SU-DHL-6 (cell line): ENCODE results near the gene PTPRK.

Experiments used
- H2AFZ ChIP-seq: fragments of 200-600 bp; sonication (generic); 2 replicates; pipeline ENCODE4 v1.6.1; 2014; ENCODE audit warnings: low read depth, mild to moderate bottlenecking, moderate library complexity, mixed read lengths, antibody characterized with exemption, low read length; ENCODE audit not compliant: severe bottlenecking
- H3F3A ChIP-seq: fragments of 200-600 bp; shearing (Covaris generic); 2 replicates; pipeline ENCODE4 v1.6.0; 2016; ENCODE audit warnings: antibody characterized with exemption, mild to moderate bottlenecking; ENCODE audit not compliant: insufficient read depth
- H3K27ac ChIP-seq: fragments of 200-600 bp; sonication (generic); 2 replicates; pipeline ENCODE4 v1.5.1; 2016; ENCODE audit warnings: low read depth, mild to moderate bottlenecking, low read length, moderate library complexity, mixed read lengths
- H3K27me3 ChIP-seq: fragments of 200-600 bp; sonication (generic), shearing (Covaris generic); 2 replicates; pipeline ENCODE4 v1.6.0; 2014; ENCODE audit warnings: mild to moderate bottlenecking, low read length
- H3K36me3 ChIP-seq: fragments of 200-600 bp; sonication (generic); 2 replicates; pipeline ENCODE4 v1.6.1; 2014; ENCODE audit warnings: mild to moderate bottlenecking, low read length, mixed read lengths
- H3K4me2 ChIP-seq: fragments of 300-600, 200-600 bp; shearing (Covaris generic), sonication (generic); 2 replicates; pipeline ENCODE4 v1.6.0; 2014; ENCODE audit warnings: low read length, low read depth, mild to moderate bottlenecking; ENCODE audit not compliant: poor library complexity, severe bottlenecking
- H3K4me3 ChIP-seq: fragments of 200-600 bp; sonication (generic); 2 replicates; pipeline ENCODE4 v1.5.1; 2014; ENCODE audit warnings: antibody characterized with exemption, low read length, mild to moderate bottlenecking, mixed read lengths; ENCODE audit not compliant: insufficient read depth, poor library complexity, severe bottlenecking
- H3K79me2 ChIP-seq: fragments of 200-600 bp; sonication (generic); 2 replicates; pipeline ENCODE4 v1.6.1; 2014; ENCODE audit warnings: mild to moderate bottlenecking, low read length, moderate library complexity; ENCODE audit not compliant: insufficient read depth
- H3K9ac ChIP-seq: fragments of 200-600 bp; sonication (generic); 2 replicates; pipeline ENCODE4 v1.7.0; 2014; ENCODE audit warnings: mild to moderate bottlenecking, low read length
- H3K9me2 ChIP-seq: fragments of 200-600 bp; sonication (generic); replicated peaks from 2 replicates; pipeline ENCODE4 v1.6.1; 2014; ENCODE audit warnings: low read length; ENCODE audit not compliant: insufficient read depth
- H3K9me3 ChIP-seq: fragments of 200-600 bp; sonication (generic); 2 replicates; pipeline ENCODE4 v1.6.1; 2014; ENCODE audit warnings: low read length, mixed read lengths; ENCODE audit not compliant: insufficient read depth
- H4K20me1 ChIP-seq: fragments of 200-600 bp; sonication (generic); 2 replicates; pipeline ENCODE4 v1.6.1; 2014; ENCODE audit warnings: low read depth, mild to moderate bottlenecking, antibody characterized with exemption, low read length, moderate library complexity, mixed read lengths
- EZH2phosphoT487 ChIP-seq: fragments of 200-600 bp; sonication (generic), shearing (Covaris generic); conservative IDR thresholded peaks from 2 replicates; pipeline ENCODE4 v1.6.1; 2018; ENCODE audit warnings: mild to moderate bottlenecking, antibody characterized with exemption, low read length, moderate library complexity, mixed read lengths
- TF ChIP-seq, protein P1 (sequence below): fragments of 200-600 bp; sonication (generic); IDR thresholded peaks from one replicate; pipeline ENCODE4 v1.5.1; 2017; ENCODE audit warnings: antibody characterized with exemption, mild to moderate bottlenecking, low read length, moderate library complexity; ENCODE audit not compliant: insufficient read depth, poor library complexity, severe bottlenecking

The PTPRK gene

GRCh38 chr6:128319946-128320345, 200.5 kb downstream of the PTPRK start:
- no peaks in the 10 kb centered on the region for H3K9me2 ChIP-seq
- H3K27ac ChIP-seq, result no peak overlapping the region
- no peak overlapping the region for H3K4me2 ChIP-seq
- H3K9me3 ChIP-seq, result no peaks in the 10 kb centered on the region
- no peaks in the 10 kb centered on the region for H3K36me3 ChIP-seq
- TF ChIP-seq EZH2phosphoT487, result no peak
- TF ChIP-seq, protein P1, sequence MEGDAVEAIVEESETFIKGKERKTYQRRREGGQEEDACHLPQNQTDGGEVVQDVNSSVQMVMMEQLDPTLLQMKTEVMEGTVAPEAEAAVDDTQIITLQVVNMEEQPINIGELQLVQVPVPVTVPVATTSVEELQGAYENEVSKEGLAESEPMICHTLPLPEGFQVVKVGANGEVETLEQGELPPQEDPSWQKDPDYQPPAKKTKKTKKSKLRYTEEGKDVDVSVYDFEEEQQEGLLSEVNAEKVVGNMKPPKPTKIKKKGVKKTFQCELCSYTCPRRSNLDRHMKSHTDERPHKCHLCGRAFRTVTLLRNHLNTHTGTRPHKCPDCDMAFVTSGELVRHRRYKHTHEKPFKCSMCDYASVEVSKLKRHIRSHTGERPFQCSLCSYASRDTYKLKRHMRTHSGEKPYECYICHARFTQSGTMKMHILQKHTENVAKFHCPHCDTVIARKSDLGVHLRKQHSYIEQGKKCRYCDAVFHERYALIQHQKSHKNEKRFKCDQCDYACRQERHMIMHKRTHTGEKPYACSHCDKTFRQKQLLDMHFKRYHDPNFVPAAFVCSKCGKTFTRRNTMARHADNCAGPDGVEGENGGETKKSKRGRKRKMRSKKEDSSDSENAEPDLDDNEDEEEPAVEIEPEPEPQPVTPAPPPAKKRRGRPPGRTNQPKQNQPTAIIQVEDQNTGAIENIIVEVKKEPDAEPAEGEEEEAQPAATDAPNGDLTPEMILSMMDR, result no peak
- H3K9ac ChIP-seq, result no peak overlapping the region
- H2AFZ ChIP-seq, result no peak overlapping the region
- H4K20me1 ChIP-seq, result no peaks in the 10 kb centered on the region
- H3K79me2 ChIP-seq, result no peaks in the 10 kb centered on the region
- no peaks in the 10 kb centered on the region for H3F3A ChIP-seq
- no peak overlapping the region for H3K4me3 ChIP-seq
- no peaks in the 10 kb centered on the region for H3K27me3 ChIP-seq

GRCh38 chr6:128319157-128319556, 201.2 kb downstream of the PTPRK start:
- H3K9me2 ChIP-seq, result no peaks in the 10 kb centered on the region
- H3K27me3 ChIP-seq, result no peaks in the 10 kb centered on the region
- no peaks in the 10 kb centered on the region for H3K9me3 ChIP-seq
- H3F3A ChIP-seq, result no peaks in the 10 kb centered on the region
- H3K4me2 ChIP-seq, result no peak overlapping the region
- H3K36me3 ChIP-seq, result no peaks in the 10 kb centered on the region
- H3K4me3 ChIP-seq, result no peak overlapping the region
- no peak overlapping the region for H3K27ac ChIP-seq
- H2AFZ ChIP-seq, result no peak overlapping the region
- no peak for TF ChIP-seq EZH2phosphoT487
- TF ChIP-seq, protein P1, result no peak
- H4K20me1 ChIP-seq, result no peaks in the 10 kb centered on the region
- no peaks in the 10 kb centered on the region for H3K79me2 ChIP-seq
- no peak overlapping the region for H3K9ac ChIP-seq

DNA sequence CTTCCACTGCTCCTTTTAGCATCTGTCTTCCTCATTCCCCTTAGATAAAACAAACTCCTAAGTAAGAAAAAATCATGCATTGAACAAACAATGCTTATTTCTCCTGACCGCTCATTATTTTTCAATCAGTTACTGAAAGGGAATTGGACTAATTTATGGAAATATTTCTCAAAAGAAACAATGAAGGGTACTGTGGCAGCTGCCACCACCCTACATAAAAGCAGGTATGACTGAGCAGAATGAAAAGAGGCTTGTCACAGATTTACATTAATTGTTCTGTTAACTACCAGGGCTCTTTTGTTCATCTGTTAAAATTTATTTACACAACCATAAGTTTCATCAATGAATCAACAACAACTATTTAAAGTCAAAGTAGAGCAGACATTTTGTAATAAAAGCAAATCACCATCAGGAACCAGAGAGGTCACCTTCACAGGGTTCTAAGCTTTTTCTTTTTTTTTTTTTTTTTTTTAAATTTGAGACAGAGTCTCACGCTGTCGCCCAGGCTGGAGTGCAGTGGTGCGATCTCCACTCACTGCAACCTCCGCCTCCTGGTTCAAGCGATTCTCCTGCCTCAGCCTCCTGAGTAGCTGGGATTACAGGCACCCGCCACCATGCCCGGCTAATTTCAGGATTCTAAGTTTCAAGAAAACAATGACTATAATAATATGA, 204.0 kb downstream of the PTPRK start:
- Histone ChIP-seq H3K4me3 (no peak overlapping the region), H3K27ac (no peak overlapping the region), H3K36me3 (no peaks in the 10 kb centered on the region), H4K20me1 (no peaks in the 10 kb centered on the region), H3K4me2 (no peak overlapping the region), H3K9me2 (no peaks in the 10 kb centered on the region), H3K9me3 (no peaks in the 10 kb centered on the region), H3K79me2 (no peaks in the 10 kb centered on the region), H3K27me3 (no peaks in the 10 kb centered on the region), H3F3A (no peaks in the 10 kb centered on the region), H2AFZ (no peak overlapping the region), H3K9ac (no peak overlapping the region)
- TF ChIP-seq EZH2phosphoT487, result no peak
- TF ChIP-seq, protein P1, result no peak
